PC-3 (cell line): ENCODE data around the gene LCNL1. TPM values are rescaled to one million over a fixed set of nuclear protein-coding genes. Genes with fewer than 3 reads are reported as not detected.

Experiments
- ATAC-seq: fragments of 200-7000 bp; cut with Tn5 transposase; 2 replicates; pipeline ENCODE4 v1.9.1; 2020; ENCODE audit warnings: mild to moderate bottlenecking, moderate library complexity
- BruUV-seq: library from RNA; stranded (reverse); fragments of 400-500 nt; replicated peaks from 2 replicates; lab custom pipeline; 2021; lab: Mats Ljungman, UMichigan
- CTCF ChIA-PET: fragments of 300-600 bp; sonication (Branson Sonifier 250); formaldehyde crosslinking; loops from one replicate; lab custom pipeline; 2022; ENCODE audit warnings: antibody characterized with exemption; lab: Charles Lee
- POLR2A ChIA-PET: fragments of 300-600 bp; sonication (Branson Sonifier 250); formaldehyde crosslinking; loops from one replicate; lab custom pipeline; 2022; ENCODE audit warnings: antibody characterized with exemption; ENCODE audit not compliant: unreplicated experiment; lab: Charles Lee
- DNase-seq: peaks from one replicate; pipeline ENCODE4 v3.0.0-alpha.2; 2015
- H2AFZ ChIP-seq: fragments of 300-600 bp; sonication (generic); 2 replicates; pipeline ENCODE4 v1.6.0; 2016; ENCODE audit warnings: antibody characterized with exemption, low read length
- H3F3A ChIP-seq: fragments of 300-600 bp; sonication (generic); one replicate; pipeline ENCODE4 v1.6.0; 2017; ENCODE audit warnings: antibody characterized with exemption, low read length, control low read depth, mild to moderate bottlenecking; ENCODE audit not compliant: unreplicated experiment
- H3K27ac ChIP-seq: fragments of 300-600 bp; sonication (generic); 2 replicates; pipeline ENCODE4 v1.5.1; 2016; ENCODE audit warnings: mild to moderate bottlenecking, low read length
- H3K27me3 ChIP-seq: fragments of 300-600 bp; sonication (generic); 2 replicates; pipeline ENCODE4 v1.6.1; 2016; ENCODE audit warnings: low read length, mixed read lengths
- H3K36me3 ChIP-seq: fragments of 300-600 bp; sonication (generic); 2 replicates; pipeline ENCODE4 v1.6.1; 2016; ENCODE audit warnings: low read depth, mixed run types, low read length, mixed read lengths
- H3K4me1 ChIP-seq: fragments of 300-600 bp; sonication (generic); 2 replicates; pipeline ENCODE4 v1.5.1; 2016; ENCODE audit warnings: low read length; ENCODE audit not compliant: insufficient read depth
- H3K4me2 ChIP-seq: fragments of 300-600 bp; sonication (generic); 2 replicates; pipeline ENCODE4 v1.6.0; 2016; ENCODE audit warnings: low read length
- H3K4me3 ChIP-seq: fragments of 300-600 bp; sonication (generic); 2 replicates; pipeline ENCODE4 v1.5.1; 2016; ENCODE audit warnings: mild to moderate bottlenecking, low read length, mixed read lengths
- H3K79me2 ChIP-seq: fragments of 300-600 bp; sonication (generic); 2 replicates; pipeline ENCODE4 v1.6.1; 2017; ENCODE audit warnings: low read length, mixed read lengths
- H3K9ac ChIP-seq: fragments of 300-600 bp; sonication (generic); 2 replicates; pipeline ENCODE4 v1.6.0; 2016; ENCODE audit warnings: mild to moderate bottlenecking, low read length
- H3K9me2 ChIP-seq: fragments of 300-600 bp; sonication (generic); replicated peaks from 2 replicates; pipeline ENCODE4 v1.6.1; 2016; ENCODE audit warnings: mixed run types, low read length, mixed read lengths
- H3K9me3 ChIP-seq: fragments of 300-600 bp; sonication (generic); 2 replicates; pipeline ENCODE4 v1.6.1; 2016; ENCODE audit warnings: low read length, mixed read lengths
- H4K20me1 ChIP-seq: fragments of 300-600 bp; sonication (generic); 2 replicates; pipeline ENCODE4 v1.6.1; 2016; ENCODE audit warnings: low read length, mixed read lengths
- CTCF ChIP-seq: fragments of 300-600 bp; sonication (generic); conservative IDR thresholded peaks from 2 replicates; pipeline ENCODE4 v1.5.1; 2017; ENCODE audit warnings: antibody characterized with exemption, low read depth, mild to moderate bottlenecking, low read length
- EZH2 ChIP-seq: fragments of 300-600 bp; sonication (generic); IDR thresholded peaks from one replicate; pipeline ENCODE4 v1.6.1; 2017; ENCODE audit warnings: antibody characterized with exemption, mild to moderate bottlenecking, low read length; ENCODE audit not compliant: unreplicated experiment
- EZH2phosphoT487 ChIP-seq: fragments of 300-600 bp; sonication (generic); IDR thresholded peaks from 2 replicates; pipeline ENCODE4 v1.6.1; 2018; ENCODE audit warnings: mild to moderate bottlenecking, antibody characterized with exemption, low read length, borderline replicate concordance
- intact Hi-C: fragments of 100-400 bp; cut with micrococcal nuclease; formaldehyde crosslinking; loops from 2 replicates; pipeline ENCODE4 v1.9.0; 2023
- total RNA-seq: library from RNA; depleted of rRNA; stranded (reverse); fragments of >200 nt; gene quantifications from 2 replicates; pipeline ENCODE4 v1.2.3, GENCODE V29; 2014

LCNL1 gene
- total RNA-seq, 1 experiment from 2014 or later: not detected

GRCh38 chr9:137017071-137017470 is 34.3 kb downstream of the LCNL1 start:
- Histone ChIP-seq H3K9ac (no peak overlapping the region), H3K36me3 (no peaks in the 10 kb centered on the region), H2AFZ (no peak overlapping the region), H3K27ac (no peak overlapping the region), H4K20me1 (no peaks in the 10 kb centered on the region), H3K27me3 (no peaks in the 10 kb centered on the region), H3K9me2 (no peaks in the 10 kb centered on the region), H3K79me2 (no peaks in the 10 kb centered on the region), H3F3A (no peaks in the 10 kb centered on the region), H3K4me2 (no peak overlapping the region), H3K9me3 (no peaks in the 10 kb centered on the region), H3K4me1 (no peaks in the 10 kb centered on the region), H3K4me3 (no peak overlapping the region)
- ATAC-seq (no peak), DNase-seq (no peak)
- no peak for TF ChIP-seq CTCF
- TF ChIP-seq EZH2: no peak
- TF ChIP-seq EZH2phosphoT487: no peak
- ChIA-PET POLR2A (no interaction called here), CTCF (no interaction called here)
- intact Hi-C loops: no loop called here
- no TSS peak for BruUV-seq

- H3K4me3 ChIP-seq: no peak overlapping the region
- no peaks in the 10 kb centered on the region for H3K9me2 ChIP-seq
- no peaks in the 10 kb centered on the region for H3K27me3 ChIP-seq
- no TSS peak for BruUV-seq
- CTCF ChIA-PET: no interaction called here
- H3F3A ChIP-seq: no peaks in the 10 kb centered on the region
- ATAC-seq (no peak), DNase-seq (no peak)
- POLR2A ChIA-PET: no interaction called here
- H3K79me2 ChIP-seq: no peaks in the 10 kb centered on the region
- H3K36me3 ChIP-seq: no peaks in the 10 kb centered on the region
- no peak overlapping the region for H3K4me2 ChIP-seq
- H3K4me1 ChIP-seq: 0 out of 2 replicates have a peak, but pooled peaks cover 4% of the 10 kb centered on the region
- H3K9me3 ChIP-seq: no peaks in the 10 kb centered on the region
- no peak overlapping the region for H3K9ac ChIP-seq
- intact Hi-C loops: no loop called here
- no peak overlapping the region for H2AFZ ChIP-seq
- H3K27ac ChIP-seq: no peak overlapping the region
- TF ChIP-seq CTCF (no peak), EZH2phosphoT487 (no peak)
- no peaks in the 10 kb centered on the region for H4K20me1 ChIP-seq
These were observed 35.2 kb downstream of the LCNL1 start for GRCh38 chr9:137017791-137018497.

- H3K9me3 ChIP-seq: no peaks in the 10 kb centered on the region
- no TSS peak for BruUV-seq
- H3F3A ChIP-seq: no peaks in the 10 kb centered on the region
- H3K4me2 ChIP-seq: no peak overlapping the region
- no peaks in the 10 kb centered on the region for H4K20me1 ChIP-seq
- no peak overlapping the region for H2AFZ ChIP-seq
- TF ChIP-seq CTCF (no peak), EZH2phosphoT487 (no peak), EZH2 (no peak)
- intact Hi-C loops: no loop called here
- no peak overlapping the region for H3K27ac ChIP-seq
- no peaks in the 10 kb centered on the region for H3K79me2 ChIP-seq
- H3K4me1 ChIP-seq: 0 out of 2 replicates have a peak, but pooled peaks cover 4% of the 10 kb centered on the region
- POLR2A ChIA-PET: no interaction called here
- no peak overlapping the region for H3K9ac ChIP-seq
- H3K9me2 ChIP-seq: no peaks in the 10 kb centered on the region
- ATAC-seq: no peak
- CTCF ChIA-PET: no interaction called here
- DNase-seq: no peak
- no peaks in the 10 kb centered on the region for H3K27me3 ChIP-seq
- no peaks in the 10 kb centered on the region for H3K36me3 ChIP-seq
- no peak overlapping the region for H3K4me3 ChIP-seq
These were observed 36.2 kb downstream of the LCNL1 start for GRCh38 chr9:137018761-137019559.
